ENCODE data around the gene ANP32A.

ANP32A gene

DNA sequence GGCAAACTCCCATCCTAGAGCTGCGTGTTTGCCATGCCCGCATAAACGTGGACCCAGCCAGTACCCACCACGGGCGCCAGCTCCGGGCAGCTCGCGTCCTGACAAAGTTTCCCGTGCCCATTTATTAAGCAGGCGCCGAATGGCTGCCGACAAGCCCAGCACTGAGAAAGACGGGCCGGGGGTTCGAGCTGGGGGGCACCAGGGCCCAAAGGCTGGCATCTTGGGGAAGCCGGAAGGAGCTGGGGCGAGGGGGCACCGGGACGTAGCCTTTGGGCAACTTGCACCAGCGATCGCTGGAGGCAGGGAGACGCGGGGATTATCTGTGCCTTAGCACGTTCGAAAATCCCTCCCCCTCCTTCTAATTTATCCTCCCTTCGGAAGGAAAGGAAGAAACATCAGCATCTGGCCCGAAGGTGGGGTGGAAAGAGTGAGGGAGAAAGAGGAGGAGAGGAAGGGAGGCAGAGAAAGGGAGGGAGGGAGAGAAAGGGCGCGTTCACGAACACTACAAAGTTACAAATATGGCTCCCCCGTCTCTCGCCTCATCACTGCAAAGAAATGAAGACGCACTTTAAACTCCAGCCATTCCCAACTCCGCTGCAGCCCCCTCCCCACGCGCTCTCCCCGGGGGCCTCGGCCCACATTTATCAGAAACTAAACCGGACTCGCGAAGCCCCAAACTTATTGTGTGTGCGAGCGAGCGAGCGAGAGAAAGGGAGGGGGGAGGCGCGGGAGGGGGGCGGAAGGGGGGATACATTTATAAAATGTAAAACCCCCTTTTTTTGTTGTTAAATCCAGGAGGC, 1.0 kb downstream of the ANP32A start:
- DNase-seq: no peak

DNA sequence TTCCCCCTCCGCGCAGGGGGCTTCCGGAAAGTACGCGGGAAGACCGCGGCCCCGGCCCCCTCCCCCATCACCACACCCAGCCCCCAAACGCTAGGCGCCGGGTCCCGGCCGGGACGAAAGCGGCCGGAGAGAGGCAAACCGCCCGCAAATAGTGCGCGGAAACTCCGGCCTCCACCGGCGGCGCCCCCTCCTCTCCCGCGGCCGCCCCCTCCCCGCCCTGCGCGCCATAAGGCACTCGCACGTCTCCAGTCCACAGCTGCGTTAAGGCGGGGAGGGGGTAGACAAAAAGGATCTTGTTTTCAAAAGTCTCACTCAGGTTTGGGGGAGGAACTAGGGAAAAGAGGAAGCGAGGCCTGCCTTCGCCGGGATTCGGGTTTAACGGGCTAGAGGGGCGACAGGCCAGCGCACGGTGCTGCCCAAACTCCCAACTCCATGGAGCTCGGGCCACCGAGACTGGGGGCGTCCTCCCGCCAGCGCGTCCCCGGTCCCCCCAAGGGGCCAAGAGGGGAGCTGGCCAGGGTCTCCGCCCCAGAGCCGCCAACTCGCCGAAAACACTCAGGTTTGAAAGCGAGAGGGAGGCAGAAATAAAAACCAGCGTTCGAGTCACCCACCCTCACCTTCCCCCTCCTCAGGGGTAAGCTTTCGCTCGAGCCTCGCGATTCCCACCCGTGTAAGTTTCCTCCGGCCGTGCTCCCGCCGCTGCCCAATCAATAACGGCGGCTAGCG, 1.8 kb downstream of the ANP32A start:
- DNase-seq: no peak

DNA sequence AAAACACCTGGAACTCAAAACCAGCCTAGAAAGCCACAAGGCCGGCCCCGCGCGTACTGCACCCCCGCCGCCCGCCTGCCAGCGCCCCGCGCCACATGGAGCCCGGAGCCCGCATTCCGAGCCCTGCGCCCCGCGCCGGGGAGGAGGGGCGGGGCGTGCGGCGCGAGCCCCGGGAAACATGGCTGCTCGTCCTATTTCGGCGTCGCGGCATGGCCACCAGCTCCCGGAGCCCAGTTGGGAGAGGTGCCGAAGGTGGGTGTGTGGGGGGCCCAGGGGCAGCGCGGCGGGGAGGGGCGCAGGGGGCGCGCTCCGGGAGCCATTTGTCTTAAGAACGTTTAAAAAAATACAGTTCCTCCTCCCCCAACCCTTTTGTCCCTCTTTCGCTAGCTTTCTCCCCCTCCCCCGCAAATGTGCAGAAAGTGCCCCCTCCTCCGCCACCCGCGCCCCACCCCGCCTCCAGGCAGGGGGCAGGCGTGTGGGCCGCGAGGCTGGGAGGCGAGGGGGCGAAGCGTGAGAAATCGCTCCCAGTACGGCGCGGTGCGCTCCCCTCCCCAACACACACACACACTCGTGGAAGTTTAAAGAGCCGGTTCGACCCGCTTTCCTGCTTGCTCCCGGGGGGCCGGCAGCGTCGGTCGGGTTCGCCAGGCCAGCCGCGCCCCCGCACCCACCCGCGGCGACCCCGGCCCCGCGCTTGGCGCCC, 2.5 kb downstream of the ANP32A start:
- no peak for DNase-seq

DNA sequence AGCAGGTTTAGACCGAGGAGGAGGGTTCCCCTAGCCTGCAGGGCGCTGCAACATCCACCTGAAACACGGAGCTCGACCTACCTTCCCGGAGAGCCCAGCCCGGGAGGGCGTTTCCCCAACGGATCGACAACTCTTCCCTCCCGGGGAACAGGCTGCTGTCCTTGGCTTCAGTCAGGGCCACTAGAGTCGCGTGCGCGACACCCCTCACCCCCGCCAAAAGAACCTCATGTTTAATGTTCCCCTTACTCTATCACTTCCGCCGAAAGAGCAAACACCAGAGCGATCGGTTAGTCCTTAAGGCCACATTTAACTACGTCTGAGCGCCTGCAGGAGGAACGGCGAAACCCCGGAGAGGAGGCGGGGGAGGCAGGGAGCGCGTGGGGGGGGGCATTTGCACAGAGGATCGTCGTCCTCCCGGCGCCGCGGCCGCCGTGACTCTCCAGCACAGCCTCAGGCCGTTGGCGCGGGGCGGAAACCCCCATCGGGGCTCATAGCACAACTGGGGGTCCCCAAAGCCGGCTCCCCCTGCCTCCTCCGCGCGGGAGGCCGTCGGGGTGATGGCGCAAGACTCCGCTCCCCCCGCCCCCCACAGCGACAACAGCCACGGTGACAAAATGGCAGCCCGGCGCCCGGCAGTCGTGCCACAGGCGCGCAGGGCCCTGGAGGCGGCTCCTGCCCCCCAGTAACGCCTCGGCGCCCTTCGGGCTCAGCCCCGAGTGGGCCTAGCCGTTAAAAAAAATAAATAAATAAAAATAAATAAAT, 3.2 kb downstream of the ANP32A start:
- no peak for DNase-seq

DNA sequence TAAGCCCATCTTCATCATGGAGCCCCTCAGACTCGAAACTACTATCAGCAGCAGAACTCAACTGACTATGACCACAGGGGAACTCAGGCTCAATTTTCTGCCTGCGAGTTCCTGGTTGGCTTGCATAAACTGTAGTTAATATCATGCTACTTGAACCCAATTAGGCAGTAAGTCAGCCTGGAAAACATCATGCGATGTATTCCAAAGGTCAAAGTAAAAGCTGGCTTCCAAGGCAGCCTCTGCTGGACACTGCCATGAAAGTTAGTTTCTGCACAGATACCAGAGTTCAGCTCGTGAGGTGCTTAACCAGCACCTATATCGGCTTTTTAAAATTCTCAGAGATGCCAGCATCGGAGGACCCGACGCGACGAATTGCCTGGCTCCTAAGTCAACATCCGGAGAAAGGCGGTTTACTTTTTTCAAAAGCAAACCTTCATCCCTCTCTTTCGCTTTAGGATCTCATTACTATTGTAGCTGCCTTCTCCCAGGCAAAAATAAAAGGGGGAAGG, 3.8 kb downstream of the ANP32A start:
- no peak for DNase-seq

DNA sequence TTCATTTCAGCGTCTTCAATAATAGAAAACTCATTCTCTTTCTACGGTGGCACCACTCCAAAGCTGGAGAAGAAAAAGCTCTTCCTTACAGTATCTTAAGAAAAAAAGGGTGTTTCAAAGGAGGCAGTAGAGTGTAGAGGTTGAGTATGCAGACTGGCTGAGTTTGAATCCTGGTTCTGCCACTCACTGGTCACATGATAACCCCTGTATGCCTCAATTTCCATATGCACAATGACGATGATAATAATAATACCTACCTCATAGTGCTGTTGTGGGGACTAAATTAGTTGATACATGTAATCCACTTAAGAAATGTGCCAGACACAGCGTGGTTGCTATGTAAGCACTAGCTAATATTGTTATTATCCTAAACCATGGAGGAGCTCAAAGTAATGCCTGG, 4.5 kb downstream of the ANP32A start:
- no peak for DNase-seq

DNA sequence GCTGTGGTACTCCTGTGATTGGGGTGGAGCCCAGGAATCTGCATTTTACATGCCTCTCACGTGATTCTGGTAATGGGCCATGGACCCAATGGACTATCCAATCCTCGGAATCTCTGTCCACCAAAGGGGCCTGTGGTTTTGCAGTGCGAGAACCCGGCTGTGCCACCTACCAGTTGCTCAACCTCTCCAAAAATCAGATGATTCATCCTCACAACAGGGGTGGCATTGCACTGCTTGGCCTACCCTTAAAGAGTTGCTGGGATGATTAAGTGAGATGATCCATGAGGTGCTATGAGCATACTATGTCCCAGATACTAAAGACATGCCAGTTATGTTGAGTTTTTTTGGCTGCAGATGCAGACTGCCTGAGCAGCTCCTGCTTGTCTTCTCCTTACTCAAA, 5.1 kb downstream of the ANP32A start:
- no peak for DNase-seq

DNA sequence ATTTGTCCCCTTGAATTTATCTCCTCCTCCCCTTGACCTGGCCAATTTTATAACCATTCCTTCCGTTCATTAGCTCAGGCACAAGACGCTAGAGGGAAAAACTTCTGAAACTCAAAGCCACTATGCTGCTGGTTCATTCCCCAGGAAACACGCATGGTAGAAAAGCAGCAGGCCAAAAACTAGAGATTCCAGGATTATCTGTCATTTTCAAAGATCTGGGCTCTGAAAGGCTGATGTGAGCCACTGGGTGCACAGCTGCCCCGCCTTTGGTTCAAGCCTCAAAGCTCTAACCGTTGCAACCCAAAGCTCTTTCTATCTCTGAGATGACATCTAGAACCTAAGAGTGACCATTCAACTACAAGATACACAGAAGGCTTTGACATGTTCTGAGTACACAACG, 6.1 kb downstream of the ANP32A start:
- DNase-seq: no peak

DNA sequence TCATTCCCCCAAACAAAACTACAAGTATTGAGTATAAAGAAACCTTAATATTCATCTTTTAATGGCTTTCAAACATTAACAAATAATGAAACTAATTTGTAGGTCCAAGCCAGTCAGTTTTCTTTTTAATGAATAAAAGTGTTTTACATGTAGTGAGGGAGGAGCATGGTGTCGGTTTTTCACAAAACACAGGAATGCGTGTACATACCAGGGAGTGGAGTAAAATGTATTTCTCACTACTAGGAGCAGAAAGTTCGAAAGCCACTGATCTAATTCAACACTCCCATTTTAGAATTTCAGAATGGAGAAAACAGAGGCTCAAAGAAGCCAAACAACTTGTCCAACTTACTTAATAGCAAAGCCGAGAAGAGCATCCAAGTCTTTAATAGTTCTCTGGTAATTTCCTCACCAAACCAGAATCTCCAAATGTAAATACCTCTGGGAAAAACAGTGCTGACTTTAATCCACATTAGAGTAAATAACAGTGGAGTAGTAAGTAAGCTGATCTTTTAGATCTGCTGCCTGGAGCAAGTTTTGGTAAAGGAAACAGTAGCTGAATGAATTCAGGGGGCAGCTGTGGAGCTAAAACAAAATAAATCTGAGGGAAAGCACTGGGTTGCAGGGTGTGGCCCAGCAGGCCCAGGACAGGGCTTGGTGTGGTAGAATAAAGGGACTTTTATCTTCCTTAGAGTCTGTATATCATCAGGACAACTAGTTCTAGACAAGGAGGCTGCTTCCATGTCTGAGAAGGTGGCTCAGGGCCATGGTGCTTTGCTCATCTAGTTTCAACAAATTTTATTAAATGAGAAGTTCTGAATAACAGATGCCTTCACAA, 7.9 kb downstream of the ANP32A start:
- DNase-seq: no peak

DNA sequence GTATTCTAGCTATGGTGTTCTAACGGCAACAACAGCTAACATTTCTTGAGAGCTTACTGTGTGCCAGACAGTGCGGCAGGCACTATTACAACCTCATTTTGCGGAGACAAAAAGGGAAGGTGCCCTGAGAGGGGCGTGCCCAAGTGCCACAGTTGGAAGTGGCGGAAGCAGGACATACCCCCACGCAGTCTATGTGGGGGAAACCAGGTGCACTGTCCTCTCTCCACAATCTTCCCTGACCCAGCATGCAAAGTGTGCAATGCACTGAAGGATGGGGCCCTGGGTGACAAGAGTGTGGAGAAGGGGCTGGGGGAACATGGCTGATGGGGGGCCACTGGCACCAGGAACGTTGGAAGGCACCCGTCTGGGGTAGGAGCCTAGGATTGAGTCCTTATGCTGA, 8.6 kb downstream of the ANP32A start:
- DNase-seq: no peak

DNA sequence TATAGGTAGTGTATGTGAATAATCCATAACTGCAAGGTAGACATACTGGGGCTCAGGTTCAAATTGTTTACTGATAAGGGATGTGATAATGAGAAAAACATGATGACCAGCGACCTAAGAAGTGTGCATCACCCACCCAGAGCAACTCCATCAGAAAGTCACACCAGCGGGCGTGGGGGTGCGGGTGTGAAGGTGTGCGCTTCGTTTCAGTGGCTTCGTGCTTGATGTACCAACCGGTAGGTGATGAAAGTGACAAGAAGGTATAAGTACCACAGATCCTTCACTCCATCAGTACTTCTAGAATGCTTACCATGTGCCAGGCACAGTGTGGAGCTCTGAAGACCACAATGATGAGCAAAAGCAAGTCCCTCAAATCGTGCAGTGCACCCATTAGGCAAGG, 11.2 kb downstream of the ANP32A start:
- DNase-seq: no peak

DNA sequence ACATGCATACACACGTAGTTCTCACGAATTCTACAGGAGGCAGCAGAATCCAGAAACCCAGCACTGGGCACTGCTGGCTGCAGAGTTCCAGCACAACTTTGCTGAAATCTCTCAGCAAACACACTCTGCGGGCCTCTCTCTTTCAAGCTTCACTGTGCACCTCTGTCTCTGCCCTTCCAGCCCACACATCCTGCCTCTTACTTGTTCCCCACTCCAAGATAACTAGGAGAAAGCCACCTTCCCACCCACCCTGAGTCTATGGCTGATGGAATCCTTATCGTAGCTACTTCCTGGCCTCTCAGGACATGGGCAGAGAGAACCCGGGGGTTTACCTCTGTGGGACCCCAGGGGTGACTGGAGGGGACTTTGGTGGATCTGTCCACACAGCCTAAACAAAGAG, 11.9 kb downstream of the ANP32A start:
- DNase-seq: no peak

DNA sequence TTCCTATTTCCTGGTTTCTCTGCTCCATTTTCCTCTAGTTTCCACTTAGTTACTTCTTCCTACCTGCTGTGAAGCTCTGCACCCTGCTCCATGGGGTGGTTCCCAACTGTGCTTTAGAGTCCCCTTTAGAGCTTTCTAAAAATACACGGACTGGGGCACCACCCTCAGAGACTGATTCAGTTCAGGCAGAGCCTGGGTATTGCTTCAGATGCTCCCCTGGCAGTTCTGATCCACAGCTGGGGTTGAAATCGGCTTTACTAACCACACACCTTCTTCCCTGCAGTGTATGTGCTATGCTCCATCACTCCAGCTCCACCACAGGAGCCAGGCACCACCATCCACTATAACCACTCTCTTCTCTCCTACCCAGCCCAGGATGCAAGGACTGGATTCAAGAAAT, 12.6 kb downstream of the ANP32A start:
- DNase-seq: no peak

DNA sequence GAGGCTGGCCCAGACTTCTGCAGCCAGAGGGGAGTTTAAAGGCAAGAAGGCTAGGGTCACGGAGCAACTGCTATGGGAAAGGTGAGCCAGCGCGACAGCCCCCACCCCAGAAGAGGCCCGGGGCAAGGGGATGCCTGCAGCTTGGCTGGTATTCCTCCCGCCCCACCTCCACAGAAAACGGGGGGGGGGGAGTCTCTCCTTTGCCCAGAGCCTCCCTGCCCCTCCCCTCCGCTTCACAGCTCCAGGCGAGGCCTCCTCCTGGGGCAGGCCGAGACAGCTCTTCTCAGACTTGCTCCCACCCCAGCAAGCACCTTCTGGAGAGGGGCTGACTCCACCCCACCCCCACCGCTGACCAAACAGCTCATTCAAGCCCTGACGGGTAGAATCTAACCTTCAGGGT, 13.4 kb downstream of the ANP32A start:
- DNase-seq: no peak

DNA sequence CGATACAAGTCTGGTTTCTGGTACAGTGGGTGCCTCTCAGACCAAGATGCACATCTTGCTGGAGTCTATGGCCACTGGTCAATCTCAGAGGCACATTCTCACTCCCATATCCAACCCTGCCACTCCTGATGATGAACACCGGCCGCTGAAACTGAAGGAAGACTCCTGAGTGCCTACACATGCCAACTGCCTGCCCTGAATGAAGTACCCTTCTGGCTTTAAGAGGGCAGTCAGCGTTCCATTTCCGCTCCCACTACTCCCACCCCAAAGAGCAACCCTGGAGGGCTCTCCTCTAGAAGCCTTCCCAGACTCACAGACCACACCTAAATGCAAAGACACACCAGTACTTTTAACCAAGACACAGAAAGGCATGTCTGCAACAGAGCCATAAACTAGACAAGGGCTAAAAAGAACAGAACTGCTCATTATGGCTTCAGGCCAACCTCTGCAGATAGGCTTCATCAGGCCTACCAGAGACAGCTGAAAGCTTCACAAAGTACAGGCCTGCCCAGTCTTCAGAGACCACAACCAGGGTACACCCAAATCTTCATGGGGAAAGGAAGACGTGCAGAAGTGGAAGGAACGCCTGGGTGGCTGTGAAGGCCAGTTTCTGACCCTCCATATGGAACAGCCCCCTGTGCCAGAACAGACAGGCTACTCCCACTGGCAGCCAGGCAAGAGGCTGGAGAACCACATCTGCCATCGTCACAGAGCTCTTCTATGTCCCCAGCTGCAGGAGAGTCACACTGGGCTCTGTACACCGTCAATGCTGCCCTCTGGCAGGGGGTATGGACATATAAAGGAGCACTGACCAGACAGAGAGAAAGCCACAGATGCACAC, 14.3 kb downstream of the ANP32A start:
- no peak for DNase-seq

DNA sequence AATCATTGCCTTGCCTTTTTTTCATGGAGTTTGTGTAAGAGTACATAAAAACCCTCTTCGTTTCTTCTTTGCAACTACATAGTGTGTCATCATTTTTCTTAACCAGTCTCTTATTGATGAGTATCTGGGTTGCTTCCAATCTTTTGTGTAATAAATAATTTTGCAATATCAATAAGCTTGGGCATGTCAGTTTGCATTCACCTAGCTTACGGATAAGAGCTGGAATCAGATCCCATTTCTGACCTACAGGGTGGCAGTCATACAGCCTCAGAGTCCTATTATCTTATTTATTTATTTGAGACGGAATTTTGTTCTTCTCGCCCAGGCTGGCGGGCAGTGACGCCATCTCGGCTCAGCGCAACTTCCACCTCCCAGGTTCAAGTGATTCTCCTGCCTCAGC, 18.3 kb downstream of the ANP32A start:
- no peak for DNase-seq

DNA sequence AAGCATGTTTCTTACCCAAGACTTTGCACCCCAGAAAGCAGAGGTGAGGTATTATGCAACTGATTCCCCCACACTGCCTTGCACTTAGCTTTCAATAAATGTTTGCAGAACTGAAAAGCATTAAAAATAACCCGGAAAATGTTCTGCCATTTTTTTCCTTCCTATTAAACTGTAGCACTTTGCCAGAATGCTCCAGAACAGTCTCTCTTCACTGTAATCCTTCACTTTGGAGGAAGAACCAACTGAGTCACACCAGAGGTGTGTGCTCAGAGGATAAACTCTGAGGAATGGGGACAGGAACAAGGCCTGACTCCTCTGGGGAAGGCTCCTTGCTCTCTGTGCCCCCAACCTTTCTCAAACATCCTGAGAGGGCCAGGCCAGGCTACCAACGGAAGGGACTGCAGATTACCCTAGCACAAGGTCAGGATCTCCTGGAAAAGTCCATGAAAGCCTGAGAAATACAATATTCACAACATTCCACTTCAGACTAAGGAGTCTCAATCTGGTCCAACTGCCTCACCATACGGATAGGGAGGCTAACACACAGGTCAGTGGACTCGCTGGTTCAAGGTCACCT, 19.0 kb downstream of the ANP32A start:
- no peak for DNase-seq

DNA sequence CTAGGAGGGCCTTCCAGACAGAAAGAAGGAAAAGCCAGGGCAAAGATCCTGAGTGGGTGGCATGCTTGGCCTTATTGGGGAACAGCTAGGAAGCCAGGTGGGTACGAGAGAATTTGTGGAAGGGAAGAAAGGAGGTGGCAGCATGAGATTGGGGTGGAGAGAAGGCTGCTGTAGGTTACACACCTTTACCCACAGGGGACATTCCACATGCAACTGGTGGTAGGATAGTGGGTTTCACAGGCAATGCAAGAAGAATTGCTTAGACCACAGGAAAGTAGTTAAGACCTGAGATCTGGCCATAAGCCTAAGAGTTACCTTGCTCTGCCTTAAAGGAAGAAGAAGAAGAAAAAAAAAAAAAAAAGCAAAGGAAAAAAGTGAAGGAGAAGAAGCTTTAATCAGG, 19.8 kb downstream of the ANP32A start:
- no peak for DNase-seq

DNA sequence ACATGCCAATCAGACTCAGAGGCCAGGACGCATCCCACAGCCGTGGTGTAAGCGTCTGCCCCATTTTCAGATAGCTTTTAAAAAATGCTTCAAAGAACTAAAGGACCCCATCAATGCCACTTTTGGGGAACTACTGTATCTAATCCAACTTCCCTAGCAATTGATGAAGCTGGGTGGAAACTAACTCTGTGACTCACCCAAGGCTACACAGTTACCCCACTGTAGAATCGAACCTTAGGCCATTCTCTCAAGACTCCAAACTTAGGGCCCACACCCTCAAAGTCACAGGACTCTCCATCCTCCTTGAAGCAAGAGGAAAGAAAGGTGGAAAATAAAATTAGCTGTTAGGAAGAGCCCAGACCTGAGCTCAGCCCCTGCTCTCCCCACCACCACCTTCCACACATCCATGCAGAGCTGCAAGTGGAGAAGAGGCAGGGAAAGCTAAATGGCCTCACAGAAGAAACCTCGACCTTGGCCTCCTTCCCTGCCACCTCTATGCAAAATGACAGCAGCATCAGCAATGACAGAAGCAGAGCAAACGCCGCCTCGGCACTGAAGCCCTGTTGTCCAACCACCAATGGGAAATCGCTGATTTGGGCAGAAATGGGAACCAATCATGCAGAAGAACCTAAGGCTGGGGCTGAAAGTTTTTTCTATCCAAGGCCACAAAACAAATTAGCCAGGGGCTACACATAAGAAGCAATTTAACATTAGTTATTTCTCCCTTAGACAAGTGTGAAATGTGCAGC, 22.2 kb downstream of the ANP32A start:
- no peak for DNase-seq

All from GOT3 (cell line).